GM18502 (cell line): Measurements from ENCODE around the gene FAM136A.
"Not testable (repeated sequence)": the region's sequence is repeated elsewhere in the genome, so short reads cannot be mapped to it uniquely, and the experiment has no call there.

Experiments used
- ATAC-seq: cut with Tn5 transposase; IDR thresholded peaks from one replicate; pipeline ENCODE4 v1.9.1; 2021; ENCODE audit warnings: mild to moderate bottlenecking; ENCODE audit not compliant: unreplicated experiment, poor library complexity

FAM136A gene

GRCh38 chr2:70301344-70302194 is at the start of gene FAM136A:
Gene FAM136A (minus strand): TSS chr2:70302067. CDS start chr2:70302011, 56 bp downstream.
- peak; percentile 70 for ATAC-seq

GRCh38 chr2:70349921-70350685 is 48.2 kb upstream of the FAM136A start:
- ATAC-seq: no peak

- ATAC-seq: no peak
Measured at GRCh38 chr2:70347831-70348230, 46.0 kb upstream of the FAM136A start.

GRCh38 chr2:70344195-70344594 is 42.3 kb upstream of the FAM136A start:
- ATAC-seq: no peak

- no peak for ATAC-seq
Measured at GRCh38 chr2:70341477-70341765, 39.6 kb upstream of the FAM136A start.

GRCh38 chr2:70340761-70341476 is 39.1 kb upstream of the FAM136A start:
- no peak for ATAC-seq

GRCh38 chr2:70340075-70340474 is 38.2 kb upstream of the FAM136A start:
- ATAC-seq: no peak

GRCh38 chr2:70336552-70336951 is 34.7 kb upstream of the FAM136A start:
- ATAC-seq: no peak

GRCh38 chr2:70331012-70331411 is 29.1 kb upstream of the FAM136A start:
- no peak for ATAC-seq

- no peak for ATAC-seq
Measured at GRCh38 chr2:70330476-70330875, 28.6 kb upstream of the FAM136A start.

GRCh38 chr2:70328921-70329561 is 27.2 kb upstream of the FAM136A start:
- ATAC-seq: no peak

- no peak for ATAC-seq
Measured at GRCh38 chr2:70325875-70326274, 24.0 kb upstream of the FAM136A start.

- no peak for ATAC-seq
Measured at GRCh38 chr2:70322518-70322917, 20.7 kb upstream of the FAM136A start.

GRCh38 chr2:70321370-70321769 is 19.5 kb upstream of the FAM136A start:
- ATAC-seq: no peak

- ATAC-seq: no peak
Measured at GRCh38 chr2:70314640-70315039, 12.8 kb upstream of the FAM136A start.

GRCh38 chr2:70312560-70312959 is 10.7 kb upstream of the FAM136A start:
- no peak for ATAC-seq

- ATAC-seq: no peak
Measured at GRCh38 chr2:70310899-70311298, 9.0 kb upstream of the FAM136A start.

GRCh38 chr2:70305531-70305930 is 3.7 kb upstream of the FAM136A start:
- ATAC-seq: no peak

GRCh38 chr2:70304498-70304897 is 2.6 kb upstream of the FAM136A start:
- ATAC-seq: no peak

GRCh38 chr2:70303186-70303585 is 1.3 kb upstream of the FAM136A start:
- no peak for ATAC-seq

- ATAC-seq: not testable (repeated sequence)
Measured at GRCh38 chr2:70302195-70302546, 304 bp upstream of the FAM136A start.
